Measurements from ENCODE around the gene CD300C.
"Not testable (repeated sequence)": the region's sequence is repeated elsewhere in the genome, so short reads cannot be mapped to it uniquely, and the experiment has no call there.

CD300C gene

GRCh38 chr17:74514632-74515334 is 31.1 kb downstream of the CD300C start:
- no peak overlapping the region for H3K27ac ChIP-seq
- TF ChIP-seq ZFX (IDR thresholded peaks at IDR 0.05) = no peak
- no peak for TF ChIP-seq CTCF (conservative IDR thresholded peaks at IDR 0.05)

GRCh38 chr17:74513987-74514631 is 31.8 kb downstream of the CD300C start:
- TF ChIP-seq CTCF (conservative IDR thresholded peaks at IDR 0.05) (no peak), ZFX (IDR thresholded peaks at IDR 0.05) (no peak)
- no peak overlapping the region for H3K27ac ChIP-seq

DNA sequence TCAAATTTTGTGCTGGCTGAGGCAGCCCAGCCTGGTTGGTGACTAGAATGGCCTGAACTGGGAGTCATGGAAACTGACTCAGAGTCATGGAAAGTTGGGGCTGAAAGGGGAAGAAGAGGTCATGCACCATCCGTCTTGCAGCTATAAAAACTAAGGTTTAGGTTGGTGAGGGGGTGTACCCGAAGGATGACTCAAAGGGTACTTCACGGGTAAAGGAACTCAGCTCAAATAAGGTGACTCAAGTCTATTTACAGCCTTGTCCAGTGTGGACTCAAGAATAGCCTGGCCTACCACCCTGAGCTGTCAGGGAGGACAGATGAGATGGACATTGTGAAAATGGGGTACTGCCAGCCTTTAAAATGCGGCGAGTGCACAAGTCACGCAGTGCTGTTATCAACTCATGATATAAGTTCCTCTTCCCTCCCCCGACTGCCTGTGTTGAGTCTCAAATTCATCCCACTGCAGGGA is 33.3 kb downstream of the CD300C start:
- TF ChIP-seq CTCF (conservative IDR thresholded peaks at IDR 0.05) (no peak), ZFX (IDR thresholded peaks at IDR 0.05) (no peak)
- H3K27ac ChIP-seq = no peak overlapping the region

- H3K27ac ChIP-seq = no peak overlapping the region
- TF ChIP-seq CTCF (conservative IDR thresholded peaks at IDR 0.05) = no peak
- TF ChIP-seq ZFX (IDR thresholded peaks at IDR 0.05) = no peak
These were observed 33.9 kb downstream of the CD300C start for GRCh38 chr17:74512036-74512435.

DNA sequence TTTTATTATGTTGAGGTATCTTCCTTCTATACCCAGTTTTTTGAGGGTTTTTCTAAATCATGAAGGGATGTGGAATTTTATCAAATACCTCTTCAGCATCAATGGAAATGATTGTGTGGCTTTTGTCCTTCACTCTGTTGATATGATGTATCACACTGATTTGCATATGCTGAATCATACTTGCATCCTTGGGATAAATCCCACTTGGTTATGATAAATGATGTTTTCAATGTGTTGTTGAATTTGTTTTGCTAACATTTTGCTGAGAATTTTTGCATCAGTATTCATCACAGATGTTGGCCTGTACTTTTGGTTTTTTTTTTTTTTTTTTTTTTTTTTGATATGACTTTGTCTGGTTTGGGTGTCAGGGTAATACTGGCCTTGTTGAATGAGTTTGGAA is 37.8 kb downstream of the CD300C start:
- TF ChIP-seq ZFX (IDR thresholded peaks at IDR 0.05) (no peak), CTCF (conservative IDR thresholded peaks at IDR 0.05) (no peak)
- no peak overlapping the region for H3K27ac ChIP-seq

DNA sequence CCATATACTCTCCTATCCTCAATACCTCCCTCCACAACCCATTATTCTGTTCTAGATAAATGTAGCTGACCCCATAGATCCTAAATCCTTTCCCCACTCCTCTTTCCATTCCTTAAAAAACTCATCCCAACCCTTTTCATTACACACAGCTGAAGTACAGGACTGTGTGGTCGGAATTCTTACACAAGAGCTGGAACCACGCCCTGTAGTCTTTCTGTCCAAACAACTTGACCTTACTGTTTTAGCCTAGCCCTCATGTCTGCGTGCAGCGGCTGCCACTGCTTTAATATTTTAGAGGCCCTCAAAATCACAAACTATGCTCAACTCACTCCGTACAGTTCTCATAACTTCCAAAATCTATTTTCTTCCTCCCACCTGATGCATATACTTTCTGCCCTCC is 42.0 kb downstream of the CD300C start:
- not testable (repeated sequence) for H3K27ac ChIP-seq

GRCh38 chr17:74502861-74503260 is 43.1 kb downstream of the CD300C start:
- no peak overlapping the region for H3K27ac ChIP-seq
- no peak for TF ChIP-seq ZFX (IDR thresholded peaks at IDR 0.05)
- TF ChIP-seq CTCF (conservative IDR thresholded peaks at IDR 0.05) = no peak

DNA sequence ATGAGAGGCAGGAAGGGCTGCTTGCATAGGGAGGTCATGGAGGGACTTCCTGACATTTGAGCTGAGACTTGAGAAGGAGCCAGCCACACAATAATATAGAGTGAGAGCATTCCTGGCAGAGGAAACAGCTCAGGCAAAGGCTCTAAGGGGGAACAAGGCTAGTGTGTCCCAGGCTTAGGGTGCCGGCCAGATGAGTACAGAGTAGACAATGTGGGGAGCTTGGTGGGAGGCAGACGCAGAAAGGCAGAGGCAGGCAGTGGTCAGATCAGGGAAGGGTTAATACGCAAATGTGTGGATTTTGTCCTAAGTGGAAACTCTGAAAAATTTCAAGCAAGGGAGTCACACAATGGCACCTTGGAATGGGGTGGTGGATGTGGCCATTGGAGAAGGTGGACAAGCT is 45.9 kb downstream of the CD300C start:
- H3K27ac ChIP-seq = no peak overlapping the region
- no peak for TF ChIP-seq CTCF (conservative IDR thresholded peaks at IDR 0.05)
- TF ChIP-seq ZFX (IDR thresholded peaks at IDR 0.05) = no peak

Measured in C4-2B (cell line).